ENCODE results near the gene GOLGA3. TPM values are rescaled to one million over a fixed set of nuclear protein-coding genes. Genes with fewer than 3 reads are reported as not detected.

The GOLGA3 gene
- total and polyA plus RNA-seq, 9 of the 15 experiments (the other 6 are each of a cell fraction or from before 2014, with no cell fraction given) = 1.9 to 48.1 (median 18.4) TPM

- TF ChIP-seq PREB (CRISPR knock-in tag; IDR thresholded peaks at IDR 0.05) (no peak), ZNF444 (CRISPR knock-in tag; IDR thresholded peaks at IDR 0.05) (no peak), ZNF639 (CRISPR knock-in tag; conservative IDR thresholded peaks at IDR 0.05 in 1 of 2, IDR thresholded peaks at IDR 0.05 in 1 of 2) (no peak), BCLAF1 (IDR thresholded peaks at IDR 0.05; ENCODE audit: borderline replicate concordance in 1 of 2, control insufficient read depth in 1 of 2, low read depth in 2 of 2, low read length in 1 of 2) (no peak), HMG20B (CRISPR knock-in tag; IDR thresholded peaks at IDR 0.05) (no peak), HDAC2 (IDR thresholded peaks at IDR 0.05) (no peak), ZBTB33 (CRISPR knock-in tag; IDR thresholded peaks at IDR 0.05) (no peak)
These were observed 88.9 kb downstream of the GOLGA3 start (continued) for GRCh38 chr12:132739600-132740312.
